Liver (tissue), 9 donors: ENCODE data around the gene NUDT21. TPM values are rescaled to one million over a fixed set of nuclear protein-coding genes. Genes with fewer than 3 reads are reported as not detected.

ENCODE experiments used
- DNase-seq: peaks from one replicate; pipeline ENCODE4 v3.0.0-alpha.2; 2017; ENCODE audit warnings: low spot score
- H3K27ac ChIP-seq, 2 donors: one replicate each; pipeline ENCODE4 v1.7.0; 2013; ENCODE audit warnings: inconsistent platforms in 2 of 2, low read length in 2 of 2, control low read depth in 1 of 2, low read depth in 1 of 2, mild to moderate bottlenecking in 1 of 2
- H3K27me3 ChIP-seq, 4 donors: one replicate each; pipeline versions ENCODE4 v1.6.1 to v1.7.0; 2013; ENCODE audit warnings: low read length in 3 of 4, inconsistent platforms in 1 of 4, mild to moderate bottlenecking in 1 of 4, moderate library complexity in 1 of 4; ENCODE audit not compliant: control insufficient read depth in 4 of 4, insufficient read depth in 4 of 4
- H3K36me3 ChIP-seq, 4 donors: one replicate each; pipeline versions ENCODE4 v1.6.1 to v1.7.0; 2013; ENCODE audit warnings: low read length in 3 of 4, mild to moderate bottlenecking in 3 of 4, low read depth in 1 of 4, moderate library complexity in 1 of 4; ENCODE audit not compliant: control insufficient read depth in 4 of 4, insufficient read depth in 3 of 4
- H3K4me1 ChIP-seq, 4 donors: one replicate each; pipeline versions ENCODE4 v1.6.1 to v1.7.0; 2013; ENCODE audit warnings: low read length in 3 of 4, mild to moderate bottlenecking in 3 of 4, moderate library complexity in 1 of 4; ENCODE audit not compliant: control insufficient read depth in 4 of 4, insufficient read depth in 4 of 4
- H3K4me3 ChIP-seq, 3 donors: one replicate each; pipeline versions ENCODE4 v1.6.1 to v1.7.0; 2013; ENCODE audit warnings: low read length in 3 of 3, control low read depth in 1 of 3, low read depth in 1 of 3, mild to moderate bottlenecking in 1 of 3
- H3K9ac ChIP-seq, 2 donors: one replicate each; pipeline ENCODE4 v1.7.0; 2013; ENCODE audit warnings: low read length in 2 of 2, mild to moderate bottlenecking in 2 of 2, moderate library complexity in 2 of 2, control low read depth in 1 of 2, low read depth in 1 of 2
- H3K9me3 ChIP-seq, 4 donors: one replicate each; pipeline versions ENCODE4 v1.6.1 to v1.7.0; 2013; ENCODE audit warnings: low read length in 3 of 4; ENCODE audit not compliant: control insufficient read depth in 4 of 4
- CTCF ChIP-seq: fragments of 150-350 bp; IDR thresholded peaks from 2 replicates; pipeline ENCODE4 v1.5.1; 2017; ENCODE audit warnings: improper control_type of control experiment, low read depth, low read length; ENCODE audit not compliant: missing input control
- EGR1 ChIP-seq, 2 donors: IDR thresholded peaks; 2 replicates each; pipeline ENCODE4 v1.6.1; 2016 to 2018; ENCODE audit warnings: antibody characterized with exemption in 2 of 2, low read depth in 2 of 2
- FOXA1 ChIP-seq: IDR thresholded peaks from 2 replicates; pipeline ENCODE4 v1.6.1; 2016; ENCODE audit warnings: antibody characterized with exemption
- FOXA2 ChIP-seq: IDR thresholded peaks from 2 replicates; pipeline ENCODE4 v1.6.1; 2016; ENCODE audit warnings: antibody characterized with exemption
- GABPA ChIP-seq, 2 donors: IDR thresholded peaks in 1 of 2; conservative IDR thresholded peaks in 1 of 2; 2 replicates each; pipeline ENCODE4 v1.6.1; 2016; ENCODE audit warnings: antibody characterized with exemption in 2 of 2, mild to moderate bottlenecking in 1 of 2, moderate library complexity in 1 of 2
- HNF4A ChIP-seq, 2 donors: conservative IDR thresholded peaks; 2 replicates each; pipeline ENCODE4 v1.6.1; 2016; ENCODE audit warnings: antibody characterized with exemption in 2 of 2, mild to moderate bottlenecking in 2 of 2
- HNF4G ChIP-seq: IDR thresholded peaks from 2 replicates; pipeline ENCODE4 v1.6.1; 2016; ENCODE audit warnings: antibody characterized with exemption
- JUND ChIP-seq, 2 donors: IDR thresholded peaks; 2 replicates each; pipeline ENCODE4 v1.6.1; 2016; ENCODE audit warnings: antibody characterized with exemption in 2 of 2
- MAX ChIP-seq: IDR thresholded peaks from 2 replicates; pipeline ENCODE4 v1.6.1; 2016; ENCODE audit warnings: antibody characterized with exemption
- NR2F2 ChIP-seq: IDR thresholded peaks from 2 replicates; pipeline ENCODE4 v1.6.1; 2016; ENCODE audit warnings: antibody characterized with exemption
- RAD21 ChIP-seq, 2 donors: IDR thresholded peaks; 2 replicates each; pipeline ENCODE4 v1.6.1; 2016; ENCODE audit warnings: antibody characterized with exemption in 2 of 2, mild to moderate bottlenecking in 2 of 2
- RXRA ChIP-seq, 2 donors: IDR thresholded peaks; 2 replicates each; pipeline ENCODE4 v1.6.1; 2017 to 2018; ENCODE audit warnings: antibody characterized with exemption in 2 of 2, mild to moderate bottlenecking in 1 of 2
- SP1 ChIP-seq: IDR thresholded peaks from 2 replicates; pipeline ENCODE4 v1.6.1; 2018; ENCODE audit warnings: antibody characterized with exemption, mild to moderate bottlenecking
- TAF1 ChIP-seq: conservative IDR thresholded peaks from 2 replicates; pipeline ENCODE4 v1.6.1; 2016; ENCODE audit warnings: antibody characterized with exemption, mild to moderate bottlenecking
- YY1 ChIP-seq: IDR thresholded peaks from 2 replicates; pipeline ENCODE4 v1.6.1; 2016; ENCODE audit warnings: antibody characterized with exemption, mild to moderate bottlenecking
- ZBTB33 ChIP-seq: IDR thresholded peaks from 2 replicates; pipeline ENCODE4 v1.6.1; 2016; ENCODE audit warnings: antibody characterized with exemption
- WGBS: extraction: QIAGEN DNeasy Blood & Tissue Kit; methylation state at CpG from one replicate; pipeline ENCODE4 v1.1.7; 2013; 5-methylcytosine and 5-hydroxymethylcytosine counted together
- polyA plus RNA-seq, 2 donors: library from polyadenylated mRNA; stranded (reverse) in 1 of 2; unstranded in 1 of 2; fragments of 200-250 nt in 1 of 2; fragments of >200 nt in 1 of 2; fragmentation: Nextera tagmentation in 1 of 2; extraction: Ambion mirVana in 1 of 2; gene quantifications; one replicate each; pipeline versions ENCODE4 v1.2.1 to v1.2.3, GENCODE V29; 2013 to 2015
- total RNA-seq, 2 donors: library from RNA; depleted of rRNA; stranded (reverse); fragments of >200 nt; gene quantifications; one replicate each; pipeline ENCODE4 v1.2.3, GENCODE V29; 2014
- TF ChIP-seq, protein P1 (sequence below): IDR thresholded peaks from 2 replicates; pipeline ENCODE4 v1.6.1; 2016; ENCODE audit warnings: antibody characterized with exemption
- TF ChIP-seq, protein P2 (sequence below): IDR thresholded peaks from 2 replicates; pipeline ENCODE4 v1.6.1; 2016; ENCODE audit warnings: antibody characterized with exemption, mild to moderate bottlenecking
- donor health status: healthy.
- donor health status: healthy.
- donor health status: healthy.
- donor health status: healthy.
- donor health status: healthy.

NUDT21 gene
- total and polyA plus RNA-seq, 4 donors = 19.3 to 43.9 (median 27.2) TPM

GRCh38 chr16:56477096-56477878, 26.2 kb upstream of the NUDT21 start:
- no peak for DNase-seq
- Histone ChIP-seq H3K36me3 (peaks cover 7 to 52% (median 32%) of the 10 kb centered on the region in 4 donors), H3K27ac (no peak overlapping the region), H3K9me3 (no peaks in the 10 kb centered on the region), H3K9ac (no peak overlapping the region), H3K4me1 (no peaks in the 10 kb centered on the region), H3K27me3 (no peaks in the 10 kb centered on the region), H3K4me3 (no peak overlapping the region)
- TF ChIP-seq EGR1 (IDR thresholded peaks at IDR 0.05; ENCODE audit: low read depth in 2 of 2) (no peak), ZBTB33 (no peak), NR2F2 (no peak)
- 95% methylated on average over 2 of the region's 2 CpGs for WGBS

DNA sequence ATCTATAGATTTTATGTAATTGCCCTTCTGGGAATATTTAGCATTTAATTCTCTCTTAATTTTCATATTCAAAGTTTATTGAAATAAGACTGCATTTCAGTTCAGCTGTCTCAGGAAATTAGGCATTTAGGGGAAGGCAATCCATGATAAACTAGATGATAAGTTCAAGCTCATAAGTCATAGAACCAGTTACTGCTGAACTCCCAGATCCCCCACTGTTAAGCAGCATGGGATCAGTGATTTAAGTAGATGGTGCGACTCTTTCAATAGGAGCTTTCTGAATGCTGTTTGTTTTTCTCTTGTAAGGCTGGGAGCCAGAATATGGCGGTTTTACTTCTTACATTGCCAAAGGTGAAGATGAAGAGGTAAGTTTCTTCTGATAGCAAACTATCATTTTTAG, 24.1 kb upstream of the NUDT21 start:
- no peak for TF ChIP-seq JUND (IDR thresholded peaks at IDR 0.05)
- no peak for TF ChIP-seq HNF4G
- TF ChIP-seq RXRA (IDR thresholded peaks at IDR 0.05) = no peak
- TF ChIP-seq CTCF = no peak
- TF ChIP-seq YY1 = no peak
- TF ChIP-seq GABPA (IDR thresholded peaks at IDR 0.05 in 1 of 2, conservative IDR thresholded peaks at IDR 0.05 in 1 of 2) = no peak
- TF ChIP-seq FOXA1 = no peak
- no peak for TF ChIP-seq FOXA2
- no peak for TF ChIP-seq RAD21 (IDR thresholded peaks at IDR 0.05)
- TF ChIP-seq HNF4A (conservative IDR thresholded peaks at IDR 0.05) = no peak
- no peak for TF ChIP-seq ZBTB33
- TF ChIP-seq, protein P1, sequence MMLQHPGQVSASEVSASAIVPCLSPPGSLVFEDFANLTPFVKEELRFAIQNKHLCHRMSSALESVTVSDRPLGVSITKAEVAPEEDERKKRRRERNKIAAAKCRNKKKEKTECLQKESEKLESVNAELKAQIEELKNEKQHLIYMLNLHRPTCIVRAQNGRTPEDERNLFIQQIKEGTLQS = no peak
- no peak for TF ChIP-seq EGR1 (IDR thresholded peaks at IDR 0.05; ENCODE audit: low read depth in 2 of 2)
- TF ChIP-seq, protein P2, sequence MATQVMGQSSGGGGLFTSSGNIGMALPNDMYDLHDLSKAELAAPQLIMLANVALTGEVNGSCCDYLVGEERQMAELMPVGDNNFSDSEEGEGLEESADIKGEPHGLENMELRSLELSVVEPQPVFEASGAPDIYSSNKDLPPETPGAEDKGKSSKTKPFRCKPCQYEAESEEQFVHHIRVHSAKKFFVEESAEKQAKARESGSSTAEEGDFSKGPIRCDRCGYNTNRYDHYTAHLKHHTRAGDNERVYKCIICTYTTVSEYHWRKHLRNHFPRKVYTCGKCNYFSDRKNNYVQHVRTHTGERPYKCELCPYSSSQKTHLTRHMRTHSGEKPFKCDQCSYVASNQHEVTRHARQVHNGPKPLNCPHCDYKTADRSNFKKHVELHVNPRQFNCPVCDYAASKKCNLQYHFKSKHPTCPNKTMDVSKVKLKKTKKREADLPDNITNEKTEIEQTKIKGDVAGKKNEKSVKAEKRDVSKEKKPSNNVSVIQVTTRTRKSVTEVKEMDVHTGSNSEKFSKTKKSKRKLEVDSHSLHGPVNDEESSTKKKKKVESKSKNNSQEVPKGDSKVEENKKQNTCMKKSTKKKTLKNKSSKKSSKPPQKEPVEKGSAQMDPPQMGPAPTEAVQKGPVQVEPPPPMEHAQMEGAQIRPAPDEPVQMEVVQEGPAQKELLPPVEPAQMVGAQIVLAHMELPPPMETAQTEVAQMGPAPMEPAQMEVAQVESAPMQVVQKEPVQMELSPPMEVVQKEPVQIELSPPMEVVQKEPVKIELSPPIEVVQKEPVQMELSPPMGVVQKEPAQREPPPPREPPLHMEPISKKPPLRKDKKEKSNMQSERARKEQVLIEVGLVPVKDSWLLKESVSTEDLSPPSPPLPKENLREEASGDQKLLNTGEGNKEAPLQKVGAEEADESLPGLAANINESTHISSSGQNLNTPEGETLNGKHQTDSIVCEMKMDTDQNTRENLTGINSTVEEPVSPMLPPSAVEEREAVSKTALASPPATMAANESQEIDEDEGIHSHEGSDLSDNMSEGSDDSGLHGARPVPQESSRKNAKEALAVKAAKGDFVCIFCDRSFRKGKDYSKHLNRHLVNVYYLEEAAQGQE = no peak
- no peak for TF ChIP-seq MAX
- TF ChIP-seq SP1 = no peak
- no peak for TF ChIP-seq TAF1
- TF ChIP-seq NR2F2 = no peak
- Histone ChIP-seq H3K9ac (no peak overlapping the region), H3K9me3 (no peaks in the 10 kb centered on the region), H3K27me3 (no peaks in the 10 kb centered on the region), H3K27ac (no peak overlapping the region), H3K36me3 (peaks cover 10 to 69% (median 44%) of the 10 kb centered on the region in 4 donors), H3K4me1 (no peaks in the 10 kb centered on the region), H3K4me3 (no peak overlapping the region)
- WGBS = 96% methylated on average over 2 of the region's 2 CpGs
- DNase-seq = no peak
